Tongue (tissue), 1 donor: Measurements from ENCODE around the gene SCAMP3. TPM values are rescaled to one million over a fixed set of nuclear protein-coding genes. Genes with fewer than 3 reads are reported as not detected.

ENCODE experiments used
- total RNA-seq: library from RNA; depleted of rRNA; stranded (reverse); fragments of >200 nt; gene quantifications from one replicate; pipeline ENCODE4 v1.2.3, GENCODE V29; 2014

Gene SCAMP3
- total RNA-seq, 1 donor from 2014 or later = 22.1 TPM

Other genes starting within 250 kb of the SCAMP3 start
- 0.41 TPM for gene DCST2, start 228.6 kb downstream of the SCAMP3 start, total RNA-seq
- not detected for gene DCST1, start 228.5 kb downstream of the SCAMP3 start, total RNA-seq
- 62.6 TPM for gene ADAM15, start 211.0 kb downstream of the SCAMP3 start, total RNA-seq
- gene EFNA4, start 198.6 kb downstream of the SCAMP3 start, total RNA-seq = 5.0 TPM
- 0.92 TPM for gene EFNA3, start 183.5 kb downstream of the SCAMP3 start, total RNA-seq
- gene EFNA1, start 134.5 kb downstream of the SCAMP3 start, total RNA-seq = 25.4 TPM
- gene SLC50A1, start 126.5 kb downstream of the SCAMP3 start, total RNA-seq = 11.5 TPM
- gene DPM3, start 121.8 kb downstream of the SCAMP3 start, total RNA-seq = 20.4 TPM
- gene KRTCAP2, start 89.1 kb downstream of the SCAMP3 start, total RNA-seq = 29.6 TPM
- gene TRIM46, start 88.5 kb downstream of the SCAMP3 start, total RNA-seq = 0.72 TPM
- 61.0 TPM for gene THBS3, start 54.5 kb downstream of the SCAMP3 start, total RNA-seq
- 26.2 TPM for gene MTX1, start 53.7 kb downstream of the SCAMP3 start, total RNA-seq
- 6.9 TPM for gene ENTREP3, start 6.9 kb downstream of the SCAMP3 start, total RNA-seq
- gene CLK2, start 11.1 kb upstream of the SCAMP3 start, total RNA-seq = 26.1 TPM
- gene HCN3, start 15.1 kb upstream of the SCAMP3 start, total RNA-seq = 1.6 TPM
- gene PKLR, start 39.1 kb upstream of the SCAMP3 start, total RNA-seq = 0.31 TPM
- gene FDPS, start 46.5 kb upstream of the SCAMP3 start, total RNA-seq = 95.3 TPM
- 23.0 TPM for gene RUSC1, start 58.5 kb upstream of the SCAMP3 start, total RNA-seq